Measurements from ENCODE around the gene COL13A1.

The COL13A1 gene

DNA sequence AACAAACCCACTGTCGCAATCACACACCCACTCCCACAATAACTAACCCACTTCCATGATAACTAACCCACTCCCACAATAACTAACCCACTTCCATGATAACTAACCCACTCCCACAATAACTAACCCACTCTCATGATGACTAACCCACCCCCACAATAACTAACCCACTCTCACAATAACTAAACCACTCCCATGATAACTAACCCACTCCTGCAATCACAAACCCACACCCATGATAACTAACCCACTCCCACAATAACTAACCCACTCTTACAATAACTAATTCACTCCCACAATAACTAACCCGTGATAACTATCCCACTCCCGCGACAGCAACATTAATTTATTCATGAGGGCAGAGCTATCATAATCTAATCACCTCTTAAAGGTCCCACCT is 105.8 kb downstream of the COL13A1 start:
- H3K4me3 ChIP-seq (ENCODE audit: low read depth, low read length), result no peak overlapping the region
- no peak for DNase-seq (ENCODE audit: low read depth)
- TF ChIP-seq, protein P1, sequence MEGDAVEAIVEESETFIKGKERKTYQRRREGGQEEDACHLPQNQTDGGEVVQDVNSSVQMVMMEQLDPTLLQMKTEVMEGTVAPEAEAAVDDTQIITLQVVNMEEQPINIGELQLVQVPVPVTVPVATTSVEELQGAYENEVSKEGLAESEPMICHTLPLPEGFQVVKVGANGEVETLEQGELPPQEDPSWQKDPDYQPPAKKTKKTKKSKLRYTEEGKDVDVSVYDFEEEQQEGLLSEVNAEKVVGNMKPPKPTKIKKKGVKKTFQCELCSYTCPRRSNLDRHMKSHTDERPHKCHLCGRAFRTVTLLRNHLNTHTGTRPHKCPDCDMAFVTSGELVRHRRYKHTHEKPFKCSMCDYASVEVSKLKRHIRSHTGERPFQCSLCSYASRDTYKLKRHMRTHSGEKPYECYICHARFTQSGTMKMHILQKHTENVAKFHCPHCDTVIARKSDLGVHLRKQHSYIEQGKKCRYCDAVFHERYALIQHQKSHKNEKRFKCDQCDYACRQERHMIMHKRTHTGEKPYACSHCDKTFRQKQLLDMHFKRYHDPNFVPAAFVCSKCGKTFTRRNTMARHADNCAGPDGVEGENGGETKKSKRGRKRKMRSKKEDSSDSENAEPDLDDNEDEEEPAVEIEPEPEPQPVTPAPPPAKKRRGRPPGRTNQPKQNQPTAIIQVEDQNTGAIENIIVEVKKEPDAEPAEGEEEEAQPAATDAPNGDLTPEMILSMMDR (IDR thresholded peaks at IDR 0.05; ENCODE audit: low read depth, low read length), result no peak
- TF ChIP-seq, protein P2, sequence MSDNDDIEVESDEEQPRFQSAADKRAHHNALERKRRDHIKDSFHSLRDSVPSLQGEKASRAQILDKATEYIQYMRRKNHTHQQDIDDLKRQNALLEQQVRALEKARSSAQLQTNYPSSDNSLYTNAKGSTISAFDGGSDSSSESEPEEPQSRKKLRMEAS (IDR thresholded peaks at IDR 0.05; ENCODE audit: low read depth, low read length), result no peak
- no peak for TF ChIP-seq MYC (IDR thresholded peaks at IDR 0.05; ENCODE audit: low read depth, low read length)

DNA sequence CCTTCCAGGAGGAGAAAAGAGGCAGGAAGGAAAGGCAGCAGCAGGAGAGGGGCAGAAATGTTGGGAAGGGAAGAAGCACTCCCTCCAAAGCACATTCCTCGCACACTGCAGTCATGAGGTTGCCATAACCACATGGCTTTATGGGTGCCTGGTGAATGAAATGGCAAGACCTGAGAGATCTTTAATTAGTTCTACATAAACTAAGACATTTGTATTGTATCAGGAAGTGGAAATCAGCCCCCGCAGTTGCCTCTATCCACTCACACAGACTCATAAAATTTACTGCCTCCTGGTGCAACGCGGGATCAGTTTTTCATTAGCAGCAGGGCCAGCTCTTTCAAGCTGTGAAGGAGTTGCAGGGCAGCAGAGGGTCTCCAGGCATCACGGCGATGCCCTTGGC is 106.4 kb downstream of the COL13A1 start:
- DNase-seq (ENCODE audit: low read depth), result no peak
- TF ChIP-seq MYC (IDR thresholded peaks at IDR 0.05; ENCODE audit: low read depth, low read length), result no peak
- TF ChIP-seq POLR2A (IDR thresholded peaks at IDR 0.05; ENCODE audit: extremely low read depth, insufficient read length), result no peak
- TF ChIP-seq, protein P2 (IDR thresholded peaks at IDR 0.05; ENCODE audit: low read depth, low read length), result peak; percentile 48; the same call in 1 of the 2 replicates
- TF ChIP-seq, protein P1 (IDR thresholded peaks at IDR 0.05; ENCODE audit: low read depth, low read length), result no peak
- H3K4me3 ChIP-seq (ENCODE audit: low read depth, low read length), result no peak overlapping the region

DNA sequence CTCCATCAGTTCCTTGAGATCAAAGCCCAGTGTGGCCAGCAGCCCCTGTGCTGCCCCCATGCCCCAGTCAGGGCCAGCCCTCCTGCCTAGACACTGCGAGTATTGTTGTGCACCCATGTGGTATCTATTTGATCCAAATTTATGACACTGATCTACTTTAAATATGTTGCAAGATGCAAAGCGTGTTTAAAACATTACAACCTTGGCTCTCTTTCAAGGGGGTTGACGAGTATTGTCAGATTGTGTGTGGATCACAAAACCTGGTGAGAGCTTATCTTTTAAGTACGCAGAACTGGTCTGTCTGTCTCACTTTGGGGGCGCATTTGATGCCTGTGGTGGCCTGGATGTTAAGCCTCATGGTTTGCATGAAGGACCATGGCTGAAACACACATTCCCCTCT is 108.9 kb downstream of the COL13A1 start:
- TF ChIP-seq MYC (IDR thresholded peaks at IDR 0.05; ENCODE audit: low read depth, low read length) (no peak), POLR2A (IDR thresholded peaks at IDR 0.05; ENCODE audit: extremely low read depth, insufficient read length) (no peak)
- TF ChIP-seq, protein P1 (IDR thresholded peaks at IDR 0.05; ENCODE audit: low read depth, low read length), result no peak
- TF ChIP-seq, protein P2 (IDR thresholded peaks at IDR 0.05; ENCODE audit: low read depth, low read length), result no peak
- no peak for DNase-seq (ENCODE audit: low read depth)
- H3K4me3 ChIP-seq (ENCODE audit: low read depth, low read length), result no peak overlapping the region

DNA sequence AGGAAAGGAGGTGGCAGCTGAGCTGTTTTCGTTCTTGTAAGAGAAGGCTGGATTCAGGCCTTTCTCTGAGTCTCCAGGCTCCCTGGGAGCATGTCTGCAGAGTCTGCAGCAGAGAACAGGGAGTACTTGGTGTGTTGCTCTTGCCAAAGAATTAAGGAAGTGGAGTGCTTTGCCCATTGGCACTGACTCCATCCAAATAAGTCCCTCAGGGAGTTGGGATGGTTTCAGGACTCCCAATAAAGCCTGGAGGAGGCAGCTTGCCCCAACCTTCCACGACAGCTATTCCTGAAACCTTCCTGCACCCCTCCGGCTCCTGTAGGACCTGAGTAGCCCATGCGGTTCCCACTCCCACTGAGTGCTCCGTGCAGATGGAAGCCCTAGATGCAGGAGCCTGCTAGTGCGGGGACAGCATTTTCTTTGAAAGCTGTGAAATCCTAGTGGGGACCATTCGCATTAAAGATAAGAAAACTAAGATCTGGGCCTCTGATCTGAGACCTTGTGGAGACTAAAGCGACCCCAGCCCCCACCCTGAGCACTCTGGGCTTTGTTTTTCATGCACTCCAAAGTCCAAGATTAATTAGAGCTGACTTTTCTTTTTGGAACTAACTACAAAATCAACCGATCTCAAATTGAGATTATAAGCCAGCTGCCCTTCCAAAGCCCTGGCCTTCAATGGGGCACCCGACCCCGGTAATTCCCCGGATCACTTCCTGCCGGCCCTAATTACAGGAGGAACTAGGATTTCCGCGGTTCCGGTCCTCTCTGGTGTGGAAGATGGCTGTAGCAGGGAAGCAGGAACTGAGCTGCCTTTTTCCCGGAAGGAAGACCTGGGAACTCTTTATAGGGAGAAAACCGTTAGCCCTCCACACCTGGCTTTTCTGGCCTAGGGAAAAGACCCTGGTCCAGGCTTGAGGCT is 110.2 kb downstream of the COL13A1 start:
- TF ChIP-seq MYC (IDR thresholded peaks at IDR 0.05; ENCODE audit: low read depth, low read length) (no peak), POLR2A (IDR thresholded peaks at IDR 0.05; ENCODE audit: extremely low read depth, insufficient read length) (no peak)
- TF ChIP-seq, protein P2 (IDR thresholded peaks at IDR 0.05; ENCODE audit: low read depth, low read length), result no peak
- TF ChIP-seq, protein P1 (IDR thresholded peaks at IDR 0.05; ENCODE audit: low read depth, low read length), result no peak
- H3K4me3 ChIP-seq (ENCODE audit: low read depth, low read length), result no peak overlapping the region
- no peak for DNase-seq (ENCODE audit: low read depth)

DNA sequence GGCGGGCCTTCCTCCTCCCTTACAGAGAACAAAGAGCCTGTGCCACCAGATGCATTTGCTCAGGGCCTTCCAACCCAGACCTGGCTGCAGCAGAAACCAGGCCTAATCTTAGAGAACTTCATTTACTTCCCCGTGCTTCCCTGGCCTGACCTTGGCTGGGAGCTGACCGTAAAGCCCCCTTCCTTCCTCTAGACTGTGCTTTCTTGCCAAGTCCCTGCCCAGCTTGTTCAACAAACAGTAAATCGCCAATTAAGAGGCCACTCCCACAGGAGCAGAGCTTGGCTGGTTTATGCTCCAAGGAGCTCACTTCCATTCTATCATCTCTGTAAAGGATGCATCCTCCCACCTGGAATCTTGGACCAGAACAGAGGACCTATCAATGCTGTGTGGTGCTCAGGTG is 110.9 kb downstream of the COL13A1 start:
- no peak for DNase-seq (ENCODE audit: low read depth)
- no peak overlapping the region for H3K4me3 ChIP-seq (ENCODE audit: low read depth, low read length)

More for the DNA sequence above, 110.9 kb downstream of the COL13A1 start:
- TF ChIP-seq MYC (IDR thresholded peaks at IDR 0.05; ENCODE audit: low read depth, low read length), result no peak
- TF ChIP-seq, protein P2 (IDR thresholded peaks at IDR 0.05; ENCODE audit: low read depth, low read length), result no peak
- TF ChIP-seq POLR2A (IDR thresholded peaks at IDR 0.05; ENCODE audit: extremely low read depth, insufficient read length), result no peak
- TF ChIP-seq, protein P1 (IDR thresholded peaks at IDR 0.05; ENCODE audit: low read depth, low read length), result no peak
